OCI-LY7 (cell line): ENCODE measurements around the gene MPP4.

ENCODE experiments used
- EZH2phosphoT487 ChIP-seq: fragments of 200-600 bp; sonication (generic); IDR thresholded peaks from 2 replicates; pipeline ENCODE4 v1.6.1; 2018; ENCODE audit warnings: low read depth, borderline replicate concordance, mild to moderate bottlenecking, mixed run types, antibody characterized with exemption, low read length, moderate library complexity, mixed read lengths
- TF ChIP-seq, protein P1 (sequence below): fragments of 200-600 bp; sonication (generic); conservative IDR thresholded peaks from 2 replicates; pipeline ENCODE4 v1.5.1; 2014; ENCODE audit warnings: mild to moderate bottlenecking, antibody characterized with exemption, low read length, moderate library complexity, mixed read lengths

DNA sequence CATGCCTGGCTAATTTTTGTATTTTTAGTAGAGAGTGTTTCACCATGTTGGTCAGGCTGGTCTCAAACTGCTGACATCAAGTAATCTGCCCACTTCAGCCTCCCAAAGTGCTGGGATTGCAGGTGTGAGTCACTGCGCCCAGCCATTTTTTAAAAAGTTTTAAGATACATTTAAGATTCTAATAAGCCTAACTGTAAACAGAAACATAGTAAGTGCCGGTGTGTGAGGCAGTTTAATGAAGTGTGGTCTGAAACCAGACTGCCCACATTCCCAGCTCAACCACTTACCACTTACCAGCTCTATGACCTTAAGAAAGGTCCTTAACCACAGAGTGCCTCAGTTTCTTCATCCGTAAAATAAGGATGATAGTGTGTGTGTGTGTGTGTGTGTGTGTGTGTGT, 97.5 kb downstream of the MPP4 start:
- TF ChIP-seq, protein P1, sequence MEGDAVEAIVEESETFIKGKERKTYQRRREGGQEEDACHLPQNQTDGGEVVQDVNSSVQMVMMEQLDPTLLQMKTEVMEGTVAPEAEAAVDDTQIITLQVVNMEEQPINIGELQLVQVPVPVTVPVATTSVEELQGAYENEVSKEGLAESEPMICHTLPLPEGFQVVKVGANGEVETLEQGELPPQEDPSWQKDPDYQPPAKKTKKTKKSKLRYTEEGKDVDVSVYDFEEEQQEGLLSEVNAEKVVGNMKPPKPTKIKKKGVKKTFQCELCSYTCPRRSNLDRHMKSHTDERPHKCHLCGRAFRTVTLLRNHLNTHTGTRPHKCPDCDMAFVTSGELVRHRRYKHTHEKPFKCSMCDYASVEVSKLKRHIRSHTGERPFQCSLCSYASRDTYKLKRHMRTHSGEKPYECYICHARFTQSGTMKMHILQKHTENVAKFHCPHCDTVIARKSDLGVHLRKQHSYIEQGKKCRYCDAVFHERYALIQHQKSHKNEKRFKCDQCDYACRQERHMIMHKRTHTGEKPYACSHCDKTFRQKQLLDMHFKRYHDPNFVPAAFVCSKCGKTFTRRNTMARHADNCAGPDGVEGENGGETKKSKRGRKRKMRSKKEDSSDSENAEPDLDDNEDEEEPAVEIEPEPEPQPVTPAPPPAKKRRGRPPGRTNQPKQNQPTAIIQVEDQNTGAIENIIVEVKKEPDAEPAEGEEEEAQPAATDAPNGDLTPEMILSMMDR = no peak
- no peak for TF ChIP-seq EZH2phosphoT487
